ENCODE data around the gene CLCA2. TPM values are rescaled to one million over a fixed set of nuclear protein-coding genes. Genes with fewer than 3 reads are reported as not detected.

Gene CLCA2
- total RNA-seq, 1 experiment from 2014 or later: not detected

- H4K5ac ChIP-seq (ENCODE audit: insufficient read length, low read depth, low read length): no peak overlapping the region
- no peak overlapping the region for H3K18ac ChIP-seq (ENCODE audit: insufficient read length, low read depth, low read length)
- H3K23ac ChIP-seq (ENCODE audit: insufficient read length, low read depth, low read length): no peak overlapping the region
- no peak overlapping the region for H2BK15ac ChIP-seq (ENCODE audit: low read depth, low read length)
- H2BK20ac ChIP-seq (ENCODE audit: low read depth, low read length, poor library complexity, severe bottlenecking): no peak overlapping the region
- Mint-ChIP-seq H3K4me1 (no peaks in the 10 kb centered on the region), H3K36me3 (ENCODE audit: insufficient read depth in 1 of 3, low read depth in 3 of 3) (peaks cover 29 to 32% (median 31%) of the 10 kb centered on the region in 3 experiments), H3K9me3 (peaks cover 25 to 28% of the 10 kb centered on the region in 2 experiments), H3K4me3 (no peak overlapping the region), H3K27ac (no peak overlapping the region), H3K27me3 (ENCODE audit: low read depth) (no peaks in the 10 kb centered on the region)
- no peak overlapping the region for H2BK12ac ChIP-seq (ENCODE audit: insufficient read length, low read depth, low read length)
- no peak overlapping the region for H3K4ac ChIP-seq (ENCODE audit: low read depth, low read length)
- H3K14ac ChIP-seq (ENCODE audit: insufficient read depth, low read length): no peak overlapping the region
- no peak overlapping the region for H4K91ac ChIP-seq (ENCODE audit: insufficient read length, low read depth, low read length)
- H3K23me2 ChIP-seq (ENCODE audit: insufficient read length, low read depth, low read length, poor library complexity, severe bottlenecking): no peaks in the 10 kb centered on the region
- H3K79me1 ChIP-seq (ENCODE audit: insufficient read depth, low read depth, low read length, poor library complexity, severe bottlenecking): no peaks in the 10 kb centered on the region
- DNase-seq: no peak
- H3K79me2 ChIP-seq (ENCODE audit: insufficient read depth, low read length): no peaks in the 10 kb centered on the region
- H3K4me2 ChIP-seq (ENCODE audit: insufficient read depth, insufficient read length, low read length): no peak overlapping the region
- TF ChIP-seq CTCF (conservative IDR thresholded peaks at IDR 0.05): peak; percentile 89
- no peaks in the 10 kb centered on the region for H4K20me1 ChIP-seq (ENCODE audit: control insufficient read depth, insufficient read depth, insufficient read length)
- H4K8ac ChIP-seq (replicated peaks; ENCODE audit: insufficient read length, low read depth, low read length): no peak overlapping the region
- H3K4me1 ChIP-seq (ENCODE audit: insufficient read depth, low read length): no peaks in the 10 kb centered on the region
- no peak overlapping the region for H2BK5ac ChIP-seq (ENCODE audit: insufficient read length, low read length)
- H3K27ac ChIP-seq (ENCODE audit: insufficient read length, low read depth, low read length): no peak overlapping the region
- no peak overlapping the region for H2AFZ ChIP-seq (ENCODE audit: low read length)
- no peak overlapping the region for H3T11ph ChIP-seq (ENCODE audit: low read length)
- H3K27me3 ChIP-seq (ENCODE audit: insufficient read depth, low read length): no peaks in the 10 kb centered on the region
- no peak overlapping the region for H2AK5ac ChIP-seq (ENCODE audit: insufficient read length, low read length)
- WGBS (ENCODE audit: extremely low coverage, insufficient read length, low lambda C conversion rate): no CpG with 5 or more reads among the region's 4 CpGs
- H3K9ac ChIP-seq (ENCODE audit: extremely low read depth, insufficient read length, low read length): no peak overlapping the region
- no peak overlapping the region for H2BK120ac ChIP-seq (ENCODE audit: low read depth, low read length, poor library complexity, severe bottlenecking)
- H3K56ac ChIP-seq (ENCODE audit: insufficient read length, low read depth, low read length): no peak overlapping the region
- no peaks in the 10 kb centered on the region for H3K9me3 ChIP-seq (ENCODE audit: control insufficient read depth, low read depth, low read length)
These were observed 43.6 kb upstream of the CLCA2 start for GRCh38 chr1:86380257-86380861.

Measured in H9 (cell line).